ENCODE results near the gene SLC19A2.
"Not testable (repeated sequence)": the region's sequence is repeated elsewhere in the genome, so short reads cannot be mapped to it uniquely, and the experiment has no call there.

The SLC19A2 gene

DNA sequence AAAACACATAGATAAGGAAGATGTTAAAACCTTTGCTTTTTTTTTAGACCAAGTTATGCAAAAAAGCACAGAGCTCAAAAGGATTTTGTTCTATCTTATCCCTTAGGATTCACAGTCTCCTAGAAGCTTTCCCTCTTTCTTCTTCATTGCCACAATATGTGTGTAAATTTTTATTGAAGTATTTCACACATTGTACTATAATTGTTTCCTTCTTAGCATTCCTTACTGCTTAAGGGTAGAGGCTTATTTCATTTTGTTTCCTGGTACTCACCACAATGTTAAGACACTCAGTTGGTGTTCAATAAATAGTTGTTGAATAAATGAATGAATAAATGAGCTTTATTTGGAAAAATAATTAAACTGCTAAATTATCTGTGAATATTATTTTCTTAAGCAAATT, 29.9 kb upstream of the SLC19A2 start:
- DNase-seq, result no peak
- H3K36me3 Mint-ChIP-seq (ENCODE audit: low read depth), result peaks cover 96% of the 10 kb centered on the region
- no peak overlapping the region for H3K4me3 Mint-ChIP-seq
- peaks cover 18% of the 10 kb centered on the region for H3K4me1 Mint-ChIP-seq (ENCODE audit: low read depth)
- H3K27ac Mint-ChIP-seq, result no peak overlapping the region
- no peaks in the 10 kb centered on the region for H3K9me3 Mint-ChIP-seq
- no peaks in the 10 kb centered on the region for H3K27me3 Mint-ChIP-seq

DNA sequence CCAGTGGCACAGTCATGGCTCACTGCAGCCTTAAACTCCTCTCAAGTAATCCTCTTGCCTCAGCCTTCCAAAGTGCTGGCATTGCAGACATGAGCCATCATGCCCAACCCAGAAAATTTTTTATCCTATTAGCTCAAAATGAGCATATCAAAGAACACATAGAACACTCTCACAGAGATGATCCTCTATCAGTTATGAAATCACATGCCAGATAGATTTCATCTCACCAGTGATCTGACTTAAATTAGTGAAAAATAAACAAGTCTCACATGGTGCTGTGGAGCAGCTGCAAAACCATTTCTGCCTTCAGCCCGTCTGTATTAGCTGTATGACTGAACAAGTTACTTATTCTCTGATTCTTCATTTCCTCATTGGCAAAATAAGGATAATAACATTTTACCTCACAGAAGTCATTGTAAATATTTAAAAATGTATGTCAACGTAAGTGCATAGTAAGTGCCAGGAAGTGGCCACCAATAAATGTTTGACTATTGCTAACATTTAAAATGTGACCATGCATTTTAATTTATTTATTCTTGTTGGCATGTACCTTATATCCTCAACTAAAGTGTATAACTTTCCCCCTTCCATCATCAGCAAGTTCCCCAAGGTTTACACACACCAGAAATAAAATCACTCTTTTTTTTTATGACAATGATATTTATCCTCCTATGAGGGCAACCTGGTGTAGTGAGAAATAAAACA, 29.0 kb upstream of the SLC19A2 start:
- no peak overlapping the region for H3K4me3 Mint-ChIP-seq
- DNase-seq, result no peak
- no peak overlapping the region for H3K27ac Mint-ChIP-seq
- no peaks in the 10 kb centered on the region for H3K27me3 Mint-ChIP-seq
- peaks cover 27% of the 10 kb centered on the region for H3K4me1 Mint-ChIP-seq (ENCODE audit: low read depth)
- no peaks in the 10 kb centered on the region for H3K9me3 Mint-ChIP-seq
- H3K36me3 Mint-ChIP-seq (ENCODE audit: low read depth), result peaks cover 91% of the 10 kb centered on the region

DNA sequence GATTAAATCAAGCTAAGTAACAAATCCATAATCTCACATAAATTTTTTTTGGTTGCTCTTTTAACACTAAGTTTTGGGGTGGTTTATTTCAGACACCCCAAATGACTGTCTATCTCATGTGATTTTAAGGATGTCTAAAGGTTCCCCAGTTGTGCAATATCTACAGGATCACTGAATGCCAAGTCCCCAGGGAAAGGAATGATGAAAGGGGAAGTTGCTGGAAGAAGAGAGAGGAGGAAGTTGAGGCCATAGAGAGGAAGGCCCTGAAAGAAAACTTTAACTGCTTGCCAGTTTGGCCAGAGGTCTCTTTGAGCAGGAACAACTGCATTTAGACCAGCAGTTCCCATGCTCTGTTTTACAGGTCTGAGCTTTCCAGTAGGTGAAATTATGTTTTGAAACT, 27.5 kb upstream of the SLC19A2 start:
- Mint-ChIP-seq H3K27ac (peak overlapping the region; percentile 76), H3K4me3 (no peak overlapping the region), H3K4me1 (ENCODE audit: low read depth) (peaks cover 40% of the 10 kb centered on the region), H3K36me3 (ENCODE audit: low read depth) (peaks cover 76% of the 10 kb centered on the region), H3K9me3 (no peaks in the 10 kb centered on the region), H3K27me3 (no peaks in the 10 kb centered on the region)
- DNase-seq, result no peak

DNA sequence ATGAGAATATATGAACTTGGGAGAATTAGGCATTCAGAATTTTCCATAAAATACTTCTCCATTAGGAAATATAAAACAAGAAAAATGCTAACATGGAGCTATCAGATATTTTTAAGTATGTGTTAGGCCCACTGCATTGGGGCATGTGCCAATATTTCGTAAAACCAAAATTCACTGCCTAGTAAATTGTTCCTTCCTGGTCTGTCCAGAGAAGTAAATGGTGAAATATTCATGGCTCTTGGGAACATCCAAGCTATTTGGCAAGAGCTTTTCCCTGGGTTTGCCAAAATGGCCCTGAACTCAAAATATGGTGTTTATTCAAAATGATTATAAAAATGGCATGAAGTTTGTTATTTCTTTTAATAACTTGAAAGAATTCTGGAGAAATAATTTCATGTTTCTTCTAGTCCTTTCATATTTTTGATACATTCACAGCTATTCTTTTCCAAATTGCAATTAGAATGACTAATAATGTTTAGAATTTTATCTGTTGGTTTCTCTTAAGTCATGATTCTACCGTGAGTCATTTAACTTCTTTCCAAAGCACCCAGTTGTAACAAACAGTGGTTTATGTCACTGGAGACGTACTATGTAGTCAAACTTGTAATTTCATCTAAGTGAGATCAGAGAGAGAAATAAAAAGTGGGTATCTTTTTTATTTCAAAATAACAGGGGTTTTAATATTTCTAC, 25.7 kb upstream of the SLC19A2 start:
- Mint-ChIP-seq H3K36me3 (ENCODE audit: low read depth) (peaks cover 59% of the 10 kb centered on the region), H3K27me3 (no peaks in the 10 kb centered on the region), H3K4me1 (ENCODE audit: low read depth) (peaks cover 40% of the 10 kb centered on the region), H3K9me3 (no peaks in the 10 kb centered on the region), H3K27ac (peak overlapping the region; percentile 53), H3K4me3 (no peak overlapping the region)
- DNase-seq, result no peak

DNA sequence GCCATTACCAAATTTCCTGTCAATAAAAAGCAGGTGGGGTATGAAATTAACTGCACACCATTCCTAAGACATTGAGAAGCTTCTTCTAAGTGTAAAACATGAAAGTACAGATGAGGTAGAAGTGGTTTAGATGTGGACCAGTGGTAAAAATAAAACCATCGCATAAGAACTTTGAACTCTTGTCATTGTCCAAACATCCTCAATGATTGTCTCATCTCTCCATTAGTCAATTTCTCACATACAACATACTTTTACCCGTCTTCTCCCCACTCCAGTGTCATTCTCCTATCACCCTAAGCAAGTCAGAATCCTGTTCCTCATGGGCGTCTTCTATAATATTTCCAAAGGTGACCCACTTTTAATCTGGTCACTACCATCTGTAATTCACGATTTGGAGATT, 24.3 kb upstream of the SLC19A2 start:
- peaks cover 45% of the 10 kb centered on the region for H3K36me3 Mint-ChIP-seq (ENCODE audit: low read depth)
- H3K27me3 Mint-ChIP-seq, result no peaks in the 10 kb centered on the region
- no peak for DNase-seq
- peaks cover 40% of the 10 kb centered on the region for H3K4me1 Mint-ChIP-seq (ENCODE audit: low read depth)
- no peaks in the 10 kb centered on the region for H3K9me3 Mint-ChIP-seq
- no peak overlapping the region for H3K27ac Mint-ChIP-seq
- no peak overlapping the region for H3K4me3 Mint-ChIP-seq

DNA sequence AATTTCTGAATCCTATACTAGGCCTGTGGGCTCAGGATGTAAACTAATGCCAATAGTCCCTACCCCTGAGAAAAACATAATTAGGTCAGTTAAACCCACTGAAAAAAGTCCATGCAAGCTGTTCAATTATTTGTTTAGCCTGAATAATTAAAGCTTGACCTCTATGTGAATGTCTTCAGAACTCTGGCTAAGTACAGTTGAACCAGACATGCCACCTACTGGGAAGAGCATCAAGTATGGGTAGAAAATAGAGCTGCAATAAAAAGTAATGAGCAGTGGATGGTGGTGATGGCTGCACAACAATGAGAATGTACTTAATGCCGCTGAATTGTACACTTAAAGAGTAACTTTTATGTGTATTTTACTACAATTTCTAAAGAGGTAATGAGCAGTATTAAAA, 23.6 kb upstream of the SLC19A2 start:
- Mint-ChIP-seq H3K36me3 (ENCODE audit: low read depth) (peaks cover 38% of the 10 kb centered on the region), H3K4me3 (no peak overlapping the region), H3K27ac (no peak overlapping the region), H3K9me3 (no peaks in the 10 kb centered on the region), H3K4me1 (ENCODE audit: low read depth) (peaks cover 40% of the 10 kb centered on the region), H3K27me3 (no peaks in the 10 kb centered on the region)
- DNase-seq, result no peak

DNA sequence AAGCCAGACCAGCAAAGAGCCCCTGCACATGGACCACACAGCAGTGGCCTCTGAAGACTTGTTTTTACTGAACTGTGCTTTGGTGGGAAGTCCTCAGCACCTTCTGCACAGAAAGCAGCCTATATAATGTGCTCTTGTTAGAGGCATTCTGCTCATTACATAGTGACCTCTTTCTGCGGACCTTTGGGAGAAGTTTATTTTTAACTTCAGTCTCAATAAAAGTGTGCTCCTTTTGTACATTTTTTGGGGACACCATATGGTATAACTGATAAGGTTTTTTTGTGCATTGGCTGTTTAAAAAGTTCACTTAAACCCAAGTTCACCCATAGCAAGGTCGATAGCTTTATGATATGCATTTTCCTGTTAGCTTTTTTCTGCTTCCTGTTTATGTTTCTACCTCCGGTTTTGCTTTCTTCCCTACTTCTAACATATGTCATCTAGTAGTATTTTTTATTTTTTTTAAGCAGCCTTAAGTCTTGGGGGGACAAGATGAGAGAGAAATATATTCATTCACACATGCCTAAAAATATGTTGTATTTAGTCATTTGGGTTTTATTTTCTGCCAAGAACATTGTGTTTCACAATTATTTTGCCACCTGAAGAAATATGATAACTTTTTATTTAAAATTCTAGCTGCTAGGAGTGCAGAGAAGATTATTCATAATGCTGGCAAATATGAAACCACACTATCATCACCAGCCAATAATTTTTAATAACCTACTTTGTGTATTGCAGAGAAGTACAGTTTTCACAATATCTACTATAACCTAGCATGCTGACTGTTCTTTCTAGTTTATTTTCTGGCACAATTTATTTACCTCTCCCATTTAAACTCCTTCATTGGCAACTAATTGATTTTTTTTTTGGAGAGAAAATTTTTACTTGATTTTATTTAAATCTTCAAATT, 22.9 kb upstream of the SLC19A2 start:
- peak overlapping the region; percentile 42 for H3K27ac Mint-ChIP-seq
- peaks cover 2% of the 10 kb centered on the region for H3K9me3 Mint-ChIP-seq
- H3K36me3 Mint-ChIP-seq (ENCODE audit: low read depth), result peaks cover 37% of the 10 kb centered on the region
- H3K4me1 Mint-ChIP-seq (ENCODE audit: low read depth), result peaks cover 40% of the 10 kb centered on the region
- no peak overlapping the region for H3K4me3 Mint-ChIP-seq
- H3K27me3 Mint-ChIP-seq, result no peaks in the 10 kb centered on the region
- DNase-seq, result no peak

DNA sequence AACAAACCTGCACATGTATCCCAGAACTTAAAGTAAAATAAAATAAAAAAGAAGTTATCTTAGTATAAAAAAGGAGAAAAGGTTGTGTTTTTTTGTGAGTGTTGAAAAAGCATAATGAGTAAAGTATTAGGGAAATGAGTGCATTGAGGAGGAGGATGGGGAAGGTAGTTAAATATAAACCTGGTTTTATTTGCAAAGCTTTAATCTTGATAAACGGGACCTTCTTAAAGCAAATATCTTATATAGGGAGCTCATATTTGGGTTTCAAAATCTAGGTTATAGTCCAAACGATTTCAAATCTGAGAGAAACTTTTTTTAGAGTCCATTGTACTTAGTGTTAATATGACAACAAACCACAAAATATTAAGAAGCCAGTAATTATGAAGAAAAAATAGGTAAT, 21.7 kb upstream of the SLC19A2 start:
- Mint-ChIP-seq H3K27me3 (no peaks in the 10 kb centered on the region), H3K9me3 (peaks cover 3% of the 10 kb centered on the region), H3K27ac (no peak overlapping the region), H3K36me3 (ENCODE audit: low read depth) (peaks cover 28% of the 10 kb centered on the region), H3K4me3 (no peak overlapping the region), H3K4me1 (ENCODE audit: low read depth) (peaks cover 34% of the 10 kb centered on the region)
- DNase-seq, result no peak

DNA sequence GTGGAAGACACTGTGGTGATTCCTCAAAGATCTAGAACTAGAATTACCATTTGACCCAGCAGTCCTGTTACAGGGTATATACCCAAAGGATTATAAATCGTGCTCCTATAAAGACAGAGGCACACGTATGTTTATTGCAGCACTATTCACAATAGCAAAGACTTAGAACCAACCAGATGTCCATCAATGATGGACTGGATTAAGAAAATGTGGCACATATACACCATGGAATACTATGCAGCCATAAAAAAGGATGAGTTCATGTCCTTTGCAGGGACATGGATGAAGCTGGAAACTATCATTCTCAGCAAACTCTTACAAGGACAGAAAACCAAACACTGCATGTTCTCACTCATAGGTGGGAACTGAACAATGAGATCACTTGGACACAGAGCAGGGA, 17.9 kb upstream of the SLC19A2 start:
- not testable (repeated sequence) for DNase-seq; H3K9me3 Mint-ChIP-seq; H3K4me1 Mint-ChIP-seq (ENCODE audit: low read depth); H3K4me3 Mint-ChIP-seq; H3K27me3 Mint-ChIP-seq; H3K27ac Mint-ChIP-seq
- H3K36me3 Mint-ChIP-seq (ENCODE audit: low read depth), result peaks cover 13% of the 10 kb centered on the region

DNA sequence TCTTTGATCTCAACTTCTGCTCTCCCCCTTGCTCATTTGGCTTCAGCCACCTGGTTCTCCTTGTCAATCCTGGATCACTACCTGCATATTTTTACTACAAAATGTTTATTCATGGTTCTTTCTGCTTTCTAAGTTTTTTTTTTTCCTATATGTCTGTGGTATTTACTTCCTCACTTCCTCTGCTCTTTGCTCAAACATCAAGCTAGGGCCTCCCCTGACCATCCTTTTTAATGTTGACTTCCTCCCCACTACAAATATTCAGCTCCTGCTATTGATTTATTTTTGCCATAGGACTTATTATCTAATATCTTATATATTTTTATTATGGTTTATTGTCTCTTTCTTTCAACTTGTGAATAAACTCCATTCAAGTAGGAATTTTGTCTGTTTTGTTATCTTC, 14.1 kb upstream of the SLC19A2 start:
- Mint-ChIP-seq H3K36me3 (ENCODE audit: low read depth) (peaks cover 13% of the 10 kb centered on the region), H3K4me3 (no peak overlapping the region), H3K27ac (no peak overlapping the region), H3K9me3 (peaks cover 3% of the 10 kb centered on the region), H3K27me3 (peaks cover 5% of the 10 kb centered on the region), H3K4me1 (ENCODE audit: low read depth) (peaks cover 14% of the 10 kb centered on the region)
- no peak for DNase-seq

DNA sequence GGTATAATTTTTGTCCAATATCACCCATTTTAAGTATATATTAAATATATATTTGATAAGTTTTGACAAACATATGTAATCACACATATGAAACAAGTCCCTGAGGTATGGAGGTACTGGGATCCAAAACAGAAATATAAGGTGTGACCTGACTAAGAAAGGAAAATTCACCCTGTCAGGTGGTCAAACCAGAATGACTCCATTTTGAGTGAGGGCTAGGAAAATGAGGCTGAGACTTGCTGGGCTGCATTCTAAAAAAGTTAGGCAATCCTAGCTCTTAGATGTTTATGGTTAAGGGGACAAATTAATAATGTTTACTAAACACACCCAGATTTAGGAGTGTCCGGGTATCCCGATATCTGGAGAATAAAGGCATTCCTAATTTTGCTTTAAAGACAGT, 11.6 kb upstream of the SLC19A2 start:
- Mint-ChIP-seq H3K36me3 (ENCODE audit: low read depth) (peaks cover 5% of the 10 kb centered on the region), H3K9me3 (no peaks in the 10 kb centered on the region), H3K4me1 (ENCODE audit: low read depth) (peaks cover 21% of the 10 kb centered on the region), H3K27ac (no peak overlapping the region), H3K27me3 (peaks cover 7% of the 10 kb centered on the region), H3K4me3 (no peak overlapping the region)
- no peak for DNase-seq

DNA sequence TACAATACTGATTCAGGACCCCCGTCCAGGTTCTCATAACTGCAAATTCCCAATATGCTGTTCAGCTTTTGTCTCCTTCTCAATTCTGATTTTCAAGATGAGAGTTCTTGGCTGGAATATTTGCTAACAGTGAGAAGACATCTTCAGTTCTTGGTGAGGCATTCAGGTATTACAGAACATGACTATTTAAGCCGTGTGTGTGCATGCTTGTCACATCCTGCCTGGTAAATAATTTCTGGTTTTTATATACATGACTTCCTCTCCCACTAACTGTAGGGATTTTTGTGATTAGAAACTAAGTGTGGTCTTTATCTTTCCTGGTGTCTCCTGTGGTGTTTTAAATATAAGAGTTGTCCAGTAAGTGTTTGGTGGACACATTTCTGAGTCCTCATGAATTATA, 10.2 kb upstream of the SLC19A2 start:
- H3K4me1 Mint-ChIP-seq (ENCODE audit: low read depth), result peaks cover 34% of the 10 kb centered on the region
- H3K27ac Mint-ChIP-seq, result no peak overlapping the region
- H3K9me3 Mint-ChIP-seq, result no peaks in the 10 kb centered on the region
- H3K36me3 Mint-ChIP-seq (ENCODE audit: low read depth), result no peaks in the 10 kb centered on the region
- no peak for DNase-seq
- no peak overlapping the region for H3K4me3 Mint-ChIP-seq
- peaks cover 7% of the 10 kb centered on the region for H3K27me3 Mint-ChIP-seq

DNA sequence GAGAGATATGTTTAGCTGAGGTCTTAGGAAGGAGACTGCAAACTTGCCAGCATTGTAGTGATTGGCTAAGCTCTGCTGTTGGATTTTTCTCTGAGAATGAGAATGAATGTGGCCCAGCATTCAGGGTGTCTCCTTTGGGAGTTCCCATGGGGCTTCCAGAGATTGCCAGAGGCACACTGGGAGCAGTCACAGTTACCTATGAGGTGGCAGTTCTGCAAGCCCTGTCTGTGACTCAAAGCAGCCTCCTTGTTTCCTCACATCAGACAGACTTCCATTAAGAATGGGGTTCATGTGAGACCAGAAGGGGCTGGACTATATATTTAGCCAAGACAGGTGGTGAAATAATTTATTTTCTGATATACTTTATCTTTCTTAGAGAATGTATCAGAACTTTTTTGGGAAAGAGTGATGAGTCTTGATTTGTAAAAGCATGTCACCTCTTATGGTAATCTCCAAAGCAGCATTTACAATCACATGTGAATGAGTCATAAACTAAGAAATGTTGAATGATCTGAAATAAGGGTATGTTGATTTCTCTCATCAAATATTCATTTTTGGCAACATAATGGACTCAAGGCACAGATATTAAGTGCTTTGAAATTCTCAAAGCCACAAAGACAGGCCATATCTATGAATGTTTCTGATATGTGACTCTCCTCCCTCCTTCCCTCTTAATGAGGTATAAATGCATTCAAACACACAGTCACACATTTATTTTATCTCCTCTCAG, 9.5 kb upstream of the SLC19A2 start:
- Mint-ChIP-seq H3K4me3 (no peak overlapping the region), H3K4me1 (ENCODE audit: low read depth) (peaks cover 35% of the 10 kb centered on the region), H3K27me3 (peaks cover 7% of the 10 kb centered on the region), H3K27ac (no peak overlapping the region), H3K9me3 (no peaks in the 10 kb centered on the region), H3K36me3 (ENCODE audit: low read depth) (no peaks in the 10 kb centered on the region)
- no peak for DNase-seq

DNA sequence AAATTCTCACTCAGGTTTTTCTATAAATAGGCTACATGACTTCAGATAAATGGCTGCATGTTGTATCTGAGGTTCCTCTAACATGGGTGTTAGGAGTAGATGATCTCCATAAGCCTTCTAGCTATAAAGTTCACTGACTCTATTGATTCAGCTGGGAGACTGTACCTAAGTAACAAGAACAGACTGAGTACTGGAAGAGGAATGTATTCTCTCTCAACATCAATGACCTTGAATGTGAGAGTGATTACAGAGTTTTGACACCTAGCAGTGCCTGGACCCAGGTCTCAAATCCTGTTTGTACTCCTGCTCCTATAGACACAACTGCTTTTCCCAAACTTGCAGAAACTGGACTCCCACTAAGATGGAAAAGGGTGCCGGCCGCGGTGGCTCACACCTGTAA, 8.6 kb upstream of the SLC19A2 start:
- no peaks in the 10 kb centered on the region for H3K9me3 Mint-ChIP-seq
- no peak for DNase-seq
- no peak overlapping the region for H3K27ac Mint-ChIP-seq
- H3K4me3 Mint-ChIP-seq, result no peak overlapping the region
- H3K27me3 Mint-ChIP-seq, result peaks cover 7% of the 10 kb centered on the region
- no peaks in the 10 kb centered on the region for H3K36me3 Mint-ChIP-seq (ENCODE audit: low read depth)
- peaks cover 38% of the 10 kb centered on the region for H3K4me1 Mint-ChIP-seq (ENCODE audit: low read depth)
